DND-41 (cell line): ENCODE measurements around the gene XPNPEP1.

Experiments used
- EZH2 ChIP-seq: IDR thresholded peaks from 3 replicates; pipeline ENCODE4 v1.6.1; 2012; ENCODE audit warnings: borderline replicate concordance, low read depth, mild to moderate bottlenecking, moderate library complexity, low read length, inconsistent platforms; ENCODE audit not compliant: severe bottlenecking
- TF ChIP-seq, protein P1 (sequence below): IDR thresholded peaks from 2 replicates; pipeline ENCODE4 v1.5.1; 2012; ENCODE audit warnings: borderline replicate concordance, low read length, moderate library complexity, mild to moderate bottlenecking; ENCODE audit not compliant: poor library complexity, severe bottlenecking; ENCODE audit errors: extremely low read depth

DNA sequence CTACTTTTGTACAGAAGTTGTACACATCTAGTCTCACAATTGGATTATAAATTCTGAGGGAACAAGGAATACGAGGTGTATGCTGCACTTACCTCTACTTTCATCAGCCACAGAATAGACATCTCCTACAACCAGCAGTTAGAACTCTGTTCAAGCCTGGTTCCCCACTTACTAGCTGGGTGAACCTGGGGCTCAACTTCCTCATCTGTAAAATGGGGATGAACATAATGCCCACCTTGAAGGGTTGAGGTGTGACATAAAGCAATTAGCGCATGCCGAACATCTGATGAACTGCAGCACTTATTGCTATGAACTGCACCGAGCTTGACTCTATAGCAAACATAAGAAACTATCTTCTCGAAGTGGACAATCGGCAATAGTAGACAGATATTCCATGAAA, 25.3 kb downstream of the XPNPEP1 start:
- TF ChIP-seq, protein P1, sequence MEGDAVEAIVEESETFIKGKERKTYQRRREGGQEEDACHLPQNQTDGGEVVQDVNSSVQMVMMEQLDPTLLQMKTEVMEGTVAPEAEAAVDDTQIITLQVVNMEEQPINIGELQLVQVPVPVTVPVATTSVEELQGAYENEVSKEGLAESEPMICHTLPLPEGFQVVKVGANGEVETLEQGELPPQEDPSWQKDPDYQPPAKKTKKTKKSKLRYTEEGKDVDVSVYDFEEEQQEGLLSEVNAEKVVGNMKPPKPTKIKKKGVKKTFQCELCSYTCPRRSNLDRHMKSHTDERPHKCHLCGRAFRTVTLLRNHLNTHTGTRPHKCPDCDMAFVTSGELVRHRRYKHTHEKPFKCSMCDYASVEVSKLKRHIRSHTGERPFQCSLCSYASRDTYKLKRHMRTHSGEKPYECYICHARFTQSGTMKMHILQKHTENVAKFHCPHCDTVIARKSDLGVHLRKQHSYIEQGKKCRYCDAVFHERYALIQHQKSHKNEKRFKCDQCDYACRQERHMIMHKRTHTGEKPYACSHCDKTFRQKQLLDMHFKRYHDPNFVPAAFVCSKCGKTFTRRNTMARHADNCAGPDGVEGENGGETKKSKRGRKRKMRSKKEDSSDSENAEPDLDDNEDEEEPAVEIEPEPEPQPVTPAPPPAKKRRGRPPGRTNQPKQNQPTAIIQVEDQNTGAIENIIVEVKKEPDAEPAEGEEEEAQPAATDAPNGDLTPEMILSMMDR = no peak
- TF ChIP-seq EZH2 = no peak
